GM12878 (cell line): ENCODE results near the gene EEF2. TPM values are rescaled to one million over a fixed set of nuclear protein-coding genes. Genes with fewer than 3 reads are reported as not detected.

ENCODE experiments used
- ASH2L ChIP-seq: fragments of 300-600, 200-600 bp; sonication (generic); IDR thresholded peaks from 2 replicates; pipeline ENCODE4 v1.6.1; 2017; ENCODE audit warnings: low read depth, mild to moderate bottlenecking, borderline replicate concordance
- BCL11A ChIP-seq: IDR thresholded peaks from 2 replicates; pipeline ENCODE4 v1.6.1; 2011; ENCODE audit warnings: low read depth, low read length
- BRCA1 ChIP-seq: IDR thresholded peaks from 2 replicates; pipeline ENCODE4 v1.6.1; 2011; ENCODE audit warnings: low read depth, low read length, improper control_type of control experiment
- CEBPB ChIP-seq, 2 experiments: fragments of 150-350 bp in 1 of 2; IDR thresholded peaks; 2 replicates each; pipeline ENCODE4 v1.6.1; 2012 to 2014; ENCODE audit warnings: low read depth in 2 of 2, low read length in 2 of 2, borderline replicate concordance in 1 of 2, inconsistent platforms in 1 of 2
- CREB1 ChIP-seq: IDR thresholded peaks from 2 replicates; pipeline ENCODE4 v1.6.1; 2012; ENCODE audit warnings: low read depth, mild to moderate bottlenecking, inconsistent platforms
- EED ChIP-seq: sonication (generic); IDR thresholded peaks from 2 replicates; pipeline ENCODE4 v1.6.1; 2016; ENCODE audit warnings: antibody characterized with exemption, low read depth
- HCFC1 ChIP-seq: fragments of 150-350 bp; IDR thresholded peaks from 2 replicates; pipeline ENCODE4 v1.6.1; 2014; ENCODE audit warnings: low read length
- HDAC2 ChIP-seq: fragments of 200-600 bp; sonication (generic); IDR thresholded peaks from 2 replicates; pipeline ENCODE4 v1.6.1; 2017
- MEF2B ChIP-seq: fragments of 450-650 bp; IDR thresholded peaks from 2 replicates; pipeline ENCODE4 v1.6.1; 2018; ENCODE audit warnings: mild to moderate bottlenecking, moderate library complexity; ENCODE audit not compliant: partially characterized antibody, poor library complexity, severe bottlenecking
- MXI1 ChIP-seq: fragments of 150-350 bp; IDR thresholded peaks from 2 replicates; pipeline ENCODE4 v1.6.1; 2011; ENCODE audit warnings: low read depth, mild to moderate bottlenecking, inconsistent platforms, low read length, improper control_type of control experiment
- NFIC ChIP-seq: IDR thresholded peaks from 2 replicates; pipeline ENCODE4 v1.6.1; 2012; ENCODE audit warnings: low read depth, mild to moderate bottlenecking, inconsistent platforms, low read length, moderate library complexity
- NR2F1 ChIP-seq: fragments of 450-650 bp; conservative IDR thresholded peaks from 2 replicates; pipeline ENCODE4 v1.6.1; 2017; ENCODE audit warnings: mild to moderate bottlenecking
- NRF1 ChIP-seq: conservative IDR thresholded peaks from 2 replicates; pipeline ENCODE4 v1.6.1; 2011; ENCODE audit warnings: mild to moderate bottlenecking, low read depth, low read length, improper control_type of control experiment
- POU2F2 ChIP-seq: IDR thresholded peaks from 3 replicates; pipeline ENCODE4 v1.6.1; 2011; ENCODE audit warnings: low read depth, mild to moderate bottlenecking, low read length, borderline replicate concordance
- RAD51 ChIP-seq: fragments of 450-650 bp; IDR thresholded peaks from 2 replicates; pipeline ENCODE4 v1.6.1; 2016; ENCODE audit warnings: moderate library complexity, mild to moderate bottlenecking, inconsistent platforms
- RB1 ChIP-seq: fragments of 450-650 bp; formaldehyde crosslinking; IDR thresholded peaks from 2 replicates; pipeline ENCODE4 v1.6.1; 2017; ENCODE audit warnings: mild to moderate bottlenecking, borderline replicate concordance
- RCOR1 ChIP-seq: conservative IDR thresholded peaks from 2 replicates; pipeline ENCODE4 v1.6.1; 2012; ENCODE audit warnings: low read depth, low read length, improper control_type of control experiment
- SIN3A ChIP-seq: IDR thresholded peaks from 2 replicates; pipeline ENCODE4 v1.6.1; 2012; ENCODE audit warnings: low read depth, low read length, improper control_type of control experiment
- SMAD1 ChIP-seq: fragments of 450-650 bp; IDR thresholded peaks from 2 replicates; pipeline ENCODE4 v1.6.1; 2018; ENCODE audit warnings: mild to moderate bottlenecking, low read depth; ENCODE audit not compliant: partially characterized antibody
- SMAD5 ChIP-seq: IDR thresholded peaks from 2 replicates; pipeline ENCODE4 v1.6.1; 2016; ENCODE audit warnings: antibody characterized with exemption, low read depth
- SREBF1 ChIP-seq: IDR thresholded peaks from 2 replicates; pipeline ENCODE4 v1.6.1; 2012; ENCODE audit warnings: mild to moderate bottlenecking, low read length
- TBL1XR1 ChIP-seq: IDR thresholded peaks from 2 replicates; pipeline ENCODE4 v1.6.1; 2012; ENCODE audit warnings: low read depth, low read length, improper control_type of control experiment
- TCF12 ChIP-seq: IDR thresholded peaks from 2 replicates; pipeline ENCODE4 v1.6.1; 2011; ENCODE audit warnings: low read depth, mild to moderate bottlenecking, low read length
- WRNIP1 ChIP-seq: IDR thresholded peaks from 2 replicates; pipeline ENCODE4 v1.6.1; 2011; ENCODE audit warnings: low read depth, low read length, improper control_type of control experiment, borderline replicate concordance
- polyA plus RNA-seq, 11 experiments: library from polyadenylated mRNA; depleted of rRNA in 4 of 11; unstranded in 6 of 11; stranded (reverse) in 5 of 11; fragments of >200 nt; fragmentation: Nextera tagmentation in 4 of 11; fragmentation: Illumina TruSeq in 1 of 11; extraction: Ambion mirVana in 4 of 11; extraction: Trizol in 1 of 11; gene quantifications; 1 replicate in 1 of 11; 2 replicates in 10 of 11; pipeline versions ENCODE4 v1.2.1 to v1.2.3, GENCODE V29; 2011 to 2016; ENCODE audit warnings: inconsistent platforms in 2 of 11, missing spikeins in 2 of 11, low read depth in 1 of 11
- total RNA-seq, 4 experiments: library from RNA; depleted of rRNA in 3 of 4; stranded (reverse); fragments of >200 nt in 3 of 4; fragmentation: Illumina TruSeq in 1 of 4; extraction: Trizol in 1 of 4; gene quantifications; 2 replicates each; pipeline versions ENCODE4 v1.2.1 to v1.2.3, GENCODE V29; 2013 to 2021
- TF ChIP-seq, protein P1 (sequence below): fragments of 450-650 bp; conservative IDR thresholded peaks from 2 replicates; pipeline ENCODE4 v1.6.1; 2017; ENCODE audit warnings: mild to moderate bottlenecking, moderate library complexity
- TF ChIP-seq, protein P2 (sequence below): IDR thresholded peaks from 2 replicates; pipeline ENCODE4 v1.6.1; 2012; ENCODE audit warnings: low read depth, low read length, improper control_type of control experiment
- TF ChIP-seq, protein P3 (sequence below): IDR thresholded peaks from 2 replicates; pipeline ENCODE4 v1.6.1; 2011; ENCODE audit warnings: low read depth, mild to moderate bottlenecking, low read length, moderate library complexity, borderline replicate concordance; ENCODE audit errors: extremely low read depth
- TF ChIP-seq, protein P4 (sequence below): fragments of 450-650 bp; IDR thresholded peaks from 2 replicates; pipeline ENCODE4 v1.6.1; 2017; ENCODE audit warnings: mild to moderate bottlenecking, low read depth, inconsistent platforms; ENCODE audit not compliant: poor library complexity, severe bottlenecking

The EEF2 gene
- total and polyA plus RNA-seq, 10 of the 15 experiments (the other 5 are each of a cell fraction or from before 2014, with no cell fraction given) = 280 to 3,491 (median 1,305) TPM

DNA sequence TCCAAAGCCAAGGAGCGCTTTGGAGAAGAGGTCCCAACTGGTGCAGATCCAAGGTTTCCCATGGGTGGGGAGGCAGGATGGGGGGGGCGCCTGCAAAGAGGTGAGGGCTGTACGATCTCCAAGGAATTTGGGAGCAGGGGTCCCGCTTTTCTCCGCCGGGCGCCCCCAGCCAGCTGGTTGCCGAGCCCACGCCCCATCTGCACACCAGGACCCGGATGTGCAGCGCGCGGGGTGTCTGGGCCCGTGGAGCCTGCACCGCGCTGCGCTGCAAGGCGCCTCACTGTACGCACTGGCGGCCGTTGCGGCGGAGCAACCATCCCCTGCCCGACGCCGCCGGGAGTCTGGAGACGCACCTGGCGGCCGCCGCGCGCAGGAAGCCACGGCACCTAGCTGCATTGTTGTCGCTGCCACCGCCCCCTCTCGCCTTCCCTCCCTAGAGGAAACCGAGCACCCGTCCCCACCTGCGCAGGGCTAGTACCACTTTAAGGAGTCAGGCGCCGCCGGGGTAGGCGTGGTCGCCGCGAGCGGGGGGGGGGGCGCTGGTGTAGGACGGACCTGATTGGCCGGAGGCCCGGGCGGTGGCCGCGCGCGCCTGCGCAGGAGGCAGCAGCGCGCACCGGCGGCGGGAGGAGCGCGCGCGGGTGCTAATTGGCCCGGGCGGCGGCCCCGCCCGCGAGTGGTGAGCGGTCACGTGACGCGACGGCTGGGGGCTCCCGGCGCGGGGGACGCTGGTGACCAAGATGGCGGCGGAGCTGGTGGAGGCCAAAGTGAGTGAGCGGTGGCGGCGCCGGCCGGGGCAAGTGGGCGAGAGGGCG is 22.0 kb upstream of the EEF2 start, which contains the start of gene PIAS4 (continued):
- TF ChIP-seq, protein P1, sequence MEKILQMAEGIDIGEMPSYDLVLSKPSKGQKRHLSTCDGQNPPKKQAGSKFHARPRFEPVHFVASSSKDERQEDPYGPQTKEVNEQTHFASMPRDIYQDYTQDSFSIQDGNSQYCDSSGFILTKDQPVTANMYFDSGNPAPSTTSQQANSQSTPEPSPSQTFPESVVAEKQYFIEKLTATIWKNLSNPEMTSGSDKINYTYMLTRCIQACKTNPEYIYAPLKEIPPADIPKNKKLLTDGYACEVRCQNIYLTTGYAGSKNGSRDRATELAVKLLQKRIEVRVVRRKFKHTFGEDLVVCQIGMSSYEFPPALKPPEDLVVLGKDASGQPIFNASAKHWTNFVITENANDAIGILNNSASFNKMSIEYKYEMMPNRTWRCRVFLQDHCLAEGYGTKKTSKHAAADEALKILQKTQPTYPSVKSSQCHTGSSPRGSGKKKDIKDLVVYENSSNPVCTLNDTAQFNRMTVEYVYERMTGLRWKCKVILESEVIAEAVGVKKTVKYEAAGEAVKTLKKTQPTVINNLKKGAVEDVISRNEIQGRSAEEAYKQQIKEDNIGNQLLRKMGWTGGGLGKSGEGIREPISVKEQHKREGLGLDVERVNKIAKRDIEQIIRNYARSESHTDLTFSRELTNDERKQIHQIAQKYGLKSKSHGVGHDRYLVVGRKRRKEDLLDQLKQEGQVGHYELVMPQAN = peak; percentile 82
- no peak for TF ChIP-seq CEBPB (IDR thresholded peaks at IDR 0.05; ENCODE audit: borderline replicate concordance in 1 of 2, low read depth in 2 of 2, low read length in 2 of 2)
- TF ChIP-seq CREB1 = peak; percentile 51; the same call in 1 of the 2 replicates
- TF ChIP-seq, protein P2, sequence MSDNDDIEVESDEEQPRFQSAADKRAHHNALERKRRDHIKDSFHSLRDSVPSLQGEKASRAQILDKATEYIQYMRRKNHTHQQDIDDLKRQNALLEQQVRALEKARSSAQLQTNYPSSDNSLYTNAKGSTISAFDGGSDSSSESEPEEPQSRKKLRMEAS = peak; percentile 82
- TF ChIP-seq MEF2B = peak; percentile 62
- no peak for TF ChIP-seq TCF12
- TF ChIP-seq HDAC2 = no peak
- no peak for TF ChIP-seq ASH2L
- peak; percentile 42; the same call in 1 of the 2 replicates for TF ChIP-seq MXI1
- TF ChIP-seq SMAD5 = no peak
- TF ChIP-seq, protein P3, sequence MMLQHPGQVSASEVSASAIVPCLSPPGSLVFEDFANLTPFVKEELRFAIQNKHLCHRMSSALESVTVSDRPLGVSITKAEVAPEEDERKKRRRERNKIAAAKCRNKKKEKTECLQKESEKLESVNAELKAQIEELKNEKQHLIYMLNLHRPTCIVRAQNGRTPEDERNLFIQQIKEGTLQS = peak; percentile 71; the same call in 1 of the 2 replicates
- peak; percentile 81; the same call in 1 of the 2 replicates for TF ChIP-seq SIN3A
- TF ChIP-seq BCL11A = no peak
- no peak; the same call in 2 of the 3 replicates for TF ChIP-seq POU2F2
- TF ChIP-seq EED = no peak
- 0 out of 2 replicates have a peak, but pooled peaks have one; percentile 80 for TF ChIP-seq RB1
- no peak; the same call in 1 of the 2 replicates for TF ChIP-seq TBL1XR1
- TF ChIP-seq NFIC = no peak
- no peak for TF ChIP-seq WRNIP1
- TF ChIP-seq, protein P4, sequence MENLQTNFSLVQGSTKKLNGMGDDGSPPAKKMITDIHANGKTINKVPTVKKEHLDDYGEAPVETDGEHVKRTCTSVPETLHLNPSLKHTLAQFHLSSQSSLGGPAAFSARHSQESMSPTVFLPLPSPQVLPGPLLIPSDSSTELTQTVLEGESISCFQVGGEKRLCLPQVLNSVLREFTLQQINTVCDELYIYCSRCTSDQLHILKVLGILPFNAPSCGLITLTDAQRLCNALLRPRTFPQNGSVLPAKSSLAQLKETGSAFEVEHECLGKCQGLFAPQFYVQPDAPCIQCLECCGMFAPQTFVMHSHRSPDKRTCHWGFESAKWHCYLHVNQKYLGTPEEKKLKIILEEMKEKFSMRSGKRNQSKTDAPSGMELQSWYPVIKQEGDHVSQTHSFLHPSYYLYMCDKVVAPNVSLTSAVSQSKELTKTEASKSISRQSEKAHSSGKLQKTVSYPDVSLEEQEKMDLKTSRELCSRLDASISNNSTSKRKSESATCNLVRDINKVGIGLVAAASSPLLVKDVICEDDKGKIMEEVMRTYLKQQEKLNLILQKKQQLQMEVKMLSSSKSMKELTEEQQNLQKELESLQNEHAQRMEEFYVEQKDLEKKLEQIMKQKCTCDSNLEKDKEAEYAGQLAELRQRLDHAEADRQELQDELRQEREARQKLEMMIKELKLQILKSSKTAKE = no peak
- no peak for TF ChIP-seq SMAD1
- TF ChIP-seq NRF1 = peak; percentile 86
- peak; percentile 87 for TF ChIP-seq RAD51
- TF ChIP-seq BRCA1 = no peak
- TF ChIP-seq RCOR1 = no peak
- TF ChIP-seq HCFC1 = peak; percentile 45; the same call in 1 of the 2 replicates
- TF ChIP-seq NR2F1 = peak; percentile 49; the same call in 1 of the 2 replicates
- no peak for TF ChIP-seq SREBF1
